ENCODE measurements around the gene ADAM33. TPM values are rescaled to one million over a fixed set of nuclear protein-coding genes. Genes with fewer than 3 reads are reported as not detected.

ADAM33 gene
- total RNA-seq, 1 experiment from 2014 or later = not detected

GRCh38 chr20:3729378-3729777 is 47.6 kb upstream of the ADAM33 start:
- H3K27me3 Mint-ChIP-seq (ENCODE audit: insufficient read depth, unreplicated experiment) = peaks cover 19% of the 10 kb centered on the region
- no peaks in the 10 kb centered on the region for H3K9me3 Mint-ChIP-seq (ENCODE audit: unreplicated experiment)
- CTCF ChIA-PET = interaction anchor here (0.6 to 2.3 kb wide), 4 partner anchors 11 to 52 kb away, joined by 3 to 10 read pairs (median 6); no protein-coding TSS in a partner anchor
- H3K4me1 Mint-ChIP-seq (ENCODE audit: insufficient read depth, unreplicated experiment) = peaks cover 28% of the 10 kb centered on the region
- POLR2A ChIA-PET = interaction anchor here (1.1 kb wide), 1 partner anchor 35 kb away, joined by 3 read pairs; no protein-coding TSS in a partner anchor
- intact Hi-C loops (cut with micrococcal nuclease) = no loop called here
- H3K4me3 Mint-ChIP-seq (ENCODE audit: unreplicated experiment) = no peak overlapping the region
- peaks cover 5% of the 10 kb centered on the region for H3K36me3 Mint-ChIP-seq (ENCODE audit: insufficient read depth, unreplicated experiment)
- no peak overlapping the region for H3K27ac Mint-ChIP-seq (ENCODE audit: low read depth, unreplicated experiment)
- no TSS peak for BruUV-seq (replicated peaks)
- DNase-seq (ENCODE audit: unreplicated experiment) = no peak
- TF ChIP-seq CTCF (IDR thresholded peaks at IDR 0.05; ENCODE audit: unreplicated experiment) = no peak

DNA sequence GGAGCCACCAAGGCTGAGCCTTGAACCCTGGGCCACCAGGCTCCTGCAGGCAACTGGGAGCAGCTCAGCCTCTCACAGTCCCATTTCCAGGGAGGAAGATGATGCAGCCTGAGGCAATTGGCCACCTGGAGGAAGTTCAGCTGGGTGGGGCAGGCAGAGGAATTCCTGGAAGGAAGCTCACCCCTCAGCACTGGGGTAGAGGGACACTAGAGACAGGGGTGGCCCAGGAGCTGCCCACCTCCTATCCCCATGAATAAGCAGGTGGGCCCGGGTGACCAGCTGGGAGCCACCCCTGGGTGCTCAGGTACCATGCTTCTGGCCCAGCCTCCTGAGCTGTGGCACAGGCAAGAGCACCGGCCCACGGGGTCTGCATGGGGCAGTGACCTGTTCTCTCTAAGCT is 47.1 kb upstream of the ADAM33 start:
- intact Hi-C loops (cut with micrococcal nuclease) = no loop called here
- H3K27ac Mint-ChIP-seq (ENCODE audit: low read depth, unreplicated experiment) = no peak overlapping the region
- H3K27me3 Mint-ChIP-seq (ENCODE audit: insufficient read depth, unreplicated experiment) = peaks cover 24% of the 10 kb centered on the region
- DNase-seq (ENCODE audit: unreplicated experiment) = no peak
- H3K9me3 Mint-ChIP-seq (ENCODE audit: unreplicated experiment) = no peaks in the 10 kb centered on the region
- CTCF ChIA-PET = interaction anchor here (0.5 to 2.3 kb wide), 5 partner anchors 10 to 1675 kb away, joined by 3 to 10 read pairs (median 5); no protein-coding TSS in a partner anchor
- H3K4me3 Mint-ChIP-seq (ENCODE audit: unreplicated experiment) = no peak overlapping the region
- no peak for TF ChIP-seq CTCF (IDR thresholded peaks at IDR 0.05; ENCODE audit: unreplicated experiment)
- POLR2A ChIA-PET = interaction anchor here (1.1 kb wide), 1 partner anchor 35 kb away, joined by 3 read pairs; no protein-coding TSS in a partner anchor
- peaks cover 5% of the 10 kb centered on the region for H3K36me3 Mint-ChIP-seq (ENCODE audit: insufficient read depth, unreplicated experiment)
- no TSS peak for BruUV-seq (replicated peaks)
- H3K4me1 Mint-ChIP-seq (ENCODE audit: insufficient read depth, unreplicated experiment) = peaks cover 23% of the 10 kb centered on the region

DNA sequence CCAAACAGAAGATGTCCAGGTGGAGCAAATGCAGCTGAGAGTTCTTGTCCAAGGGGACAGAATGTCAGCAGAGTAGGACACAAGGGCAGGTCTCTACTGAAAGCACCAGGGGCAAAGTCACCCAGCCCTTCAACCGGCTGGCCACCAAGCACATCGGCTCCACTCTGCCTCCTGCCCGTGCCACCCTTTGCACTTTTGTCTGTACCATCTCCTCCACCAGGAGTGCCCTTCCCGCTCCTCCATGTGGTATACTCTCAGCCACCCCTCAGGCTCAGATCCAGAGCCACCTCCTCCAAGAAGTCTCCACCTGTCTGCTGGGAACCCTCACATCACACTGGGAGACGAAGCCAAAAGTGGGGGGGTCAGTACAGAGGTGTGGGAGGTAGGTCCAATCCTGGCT is 46.5 kb upstream of the ADAM33 start:
- BruUV-seq (replicated peaks) = no TSS peak
- no peak for TF ChIP-seq CTCF (IDR thresholded peaks at IDR 0.05; ENCODE audit: unreplicated experiment)
- peaks cover 2% of the 10 kb centered on the region for H3K36me3 Mint-ChIP-seq (ENCODE audit: insufficient read depth, unreplicated experiment)
- no peaks in the 10 kb centered on the region for H3K9me3 Mint-ChIP-seq (ENCODE audit: unreplicated experiment)
- peaks cover 18% of the 10 kb centered on the region for H3K4me1 Mint-ChIP-seq (ENCODE audit: insufficient read depth, unreplicated experiment)
- no peak overlapping the region for H3K4me3 Mint-ChIP-seq (ENCODE audit: unreplicated experiment)
- intact Hi-C loops (cut with micrococcal nuclease) = no loop called here
- H3K27me3 Mint-ChIP-seq (ENCODE audit: insufficient read depth, unreplicated experiment) = peaks cover 30% of the 10 kb centered on the region
- DNase-seq (ENCODE audit: unreplicated experiment) = no peak
- ChIA-PET POLR2A (interaction anchor here (1.1 kb wide), 1 partner anchor 34 kb away, joined by 3 read pairs; no protein-coding TSS in a partner anchor), CTCF (interaction anchor here (0.6 to 2.3 kb wide), 6 partner anchors 10 to 92 kb away, joined by 3 to 10 read pairs (median 6); partner anchors contain the start of gene AP5S1)
- no peak overlapping the region for H3K27ac Mint-ChIP-seq (ENCODE audit: low read depth, unreplicated experiment)

DNA sequence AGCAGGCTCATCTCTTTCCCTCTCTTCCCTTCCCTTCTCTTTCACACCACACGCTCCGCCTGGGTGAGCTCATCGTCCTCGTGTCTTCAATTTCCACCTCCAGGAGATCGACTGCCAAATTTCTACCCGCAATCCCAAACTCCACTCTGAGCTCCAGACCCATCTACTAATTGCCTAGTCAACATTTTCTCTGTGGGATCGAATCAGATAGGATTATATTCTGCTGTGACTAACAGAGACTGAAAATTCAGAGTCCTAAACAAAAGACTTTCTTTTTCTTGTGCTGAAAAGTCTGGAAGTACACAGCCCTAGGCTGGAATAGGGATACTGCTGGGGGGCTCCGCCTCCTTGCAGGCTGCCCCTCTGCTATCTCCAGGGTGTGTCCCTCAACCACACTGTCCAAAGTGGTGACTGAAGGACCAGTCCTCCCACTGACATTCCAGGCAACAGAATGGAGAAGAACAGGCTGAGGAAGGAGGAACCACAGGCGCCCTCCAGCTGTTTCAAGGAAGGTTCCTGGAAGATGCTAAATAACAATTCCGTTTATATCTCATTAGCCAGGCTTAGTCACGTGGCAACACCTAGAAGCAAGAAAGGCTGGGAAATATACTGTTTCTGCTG is 45.7 kb upstream of the ADAM33 start:
- H3K36me3 Mint-ChIP-seq (ENCODE audit: insufficient read depth, unreplicated experiment) = no peaks in the 10 kb centered on the region
- H3K4me3 Mint-ChIP-seq (ENCODE audit: unreplicated experiment) = peak overlapping the region; percentile 42
- peaks cover 36% of the 10 kb centered on the region for H3K27me3 Mint-ChIP-seq (ENCODE audit: insufficient read depth, unreplicated experiment)
- peak; percentile 26 for DNase-seq (ENCODE audit: unreplicated experiment)
- H3K9me3 Mint-ChIP-seq (ENCODE audit: unreplicated experiment) = no peaks in the 10 kb centered on the region
- intact Hi-C loops (cut with micrococcal nuclease) = no loop called here
- H3K27ac Mint-ChIP-seq (ENCODE audit: low read depth, unreplicated experiment) = no peak overlapping the region
- peaks cover 13% of the 10 kb centered on the region for H3K4me1 Mint-ChIP-seq (ENCODE audit: insufficient read depth, unreplicated experiment)
- ChIA-PET POLR2A (interaction anchor here (0.7 to 1.5 kb wide), 4 partner anchors 16 to 125 kb away, joined by 3 to 6 read pairs (median 4); partner anchors contain the start of gene ADISSP), CTCF (interaction anchor here (0.8 to 2.9 kb wide), 6 partner anchors 9 to 28 kb away, joined by 3 to 20 read pairs (median 5); no protein-coding TSS in a partner anchor)
- no peak for TF ChIP-seq CTCF (IDR thresholded peaks at IDR 0.05; ENCODE audit: unreplicated experiment)
- BruUV-seq (replicated peaks) = no TSS peak

All from MCF 10A (cell line).